ENCODE measurements around the gene RSPRY1. TPM values are rescaled to one million over a fixed set of nuclear protein-coding genes. Genes with fewer than 3 reads are reported as not detected.

The RSPRY1 gene
- total RNA-seq: 43.8 to 50.7 TPM (median 44.0 TPM) in 3 replicates

GRCh38 chr16:57185945-57186871 is at the start of gene RSPRY1, which contains the start of gene PSME3IP1:
TSS of gene RSPRY1 (plus strand) at chr16:57186329. CDS start at chr16:57204659, 18,330 bp downstream.
TSS of gene PSME3IP1 (minus strand) at chr16:57186039. CDS start at chr16:57173854, 12,185 bp downstream.
- Mint-ChIP-seq H3K27me3 (ENCODE audit: low read depth) (no peaks in the 10 kb centered on the region), H3K4me3 (peak within 1 kb of the TSS; percentile 95), H3K9me3 (peaks cover 4% of the 10 kb centered on the region), H3K36me3 (peaks cover 3% of the 10 kb centered on the region), H3K27ac (peak within 1 kb of the TSS; percentile 97), H3K4me1 (peaks cover 37% of the 10 kb centered on the region)
- peak; percentile 95 to 99 for DNase-seq (ENCODE audit: low spot score in 2 of 2, unreplicated experiment in 2 of 2)
- TF ChIP-seq, protein P1, sequence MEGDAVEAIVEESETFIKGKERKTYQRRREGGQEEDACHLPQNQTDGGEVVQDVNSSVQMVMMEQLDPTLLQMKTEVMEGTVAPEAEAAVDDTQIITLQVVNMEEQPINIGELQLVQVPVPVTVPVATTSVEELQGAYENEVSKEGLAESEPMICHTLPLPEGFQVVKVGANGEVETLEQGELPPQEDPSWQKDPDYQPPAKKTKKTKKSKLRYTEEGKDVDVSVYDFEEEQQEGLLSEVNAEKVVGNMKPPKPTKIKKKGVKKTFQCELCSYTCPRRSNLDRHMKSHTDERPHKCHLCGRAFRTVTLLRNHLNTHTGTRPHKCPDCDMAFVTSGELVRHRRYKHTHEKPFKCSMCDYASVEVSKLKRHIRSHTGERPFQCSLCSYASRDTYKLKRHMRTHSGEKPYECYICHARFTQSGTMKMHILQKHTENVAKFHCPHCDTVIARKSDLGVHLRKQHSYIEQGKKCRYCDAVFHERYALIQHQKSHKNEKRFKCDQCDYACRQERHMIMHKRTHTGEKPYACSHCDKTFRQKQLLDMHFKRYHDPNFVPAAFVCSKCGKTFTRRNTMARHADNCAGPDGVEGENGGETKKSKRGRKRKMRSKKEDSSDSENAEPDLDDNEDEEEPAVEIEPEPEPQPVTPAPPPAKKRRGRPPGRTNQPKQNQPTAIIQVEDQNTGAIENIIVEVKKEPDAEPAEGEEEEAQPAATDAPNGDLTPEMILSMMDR (IDR thresholded peaks at IDR 0.05; ENCODE audit: unreplicated experiment): no peak

DNA sequence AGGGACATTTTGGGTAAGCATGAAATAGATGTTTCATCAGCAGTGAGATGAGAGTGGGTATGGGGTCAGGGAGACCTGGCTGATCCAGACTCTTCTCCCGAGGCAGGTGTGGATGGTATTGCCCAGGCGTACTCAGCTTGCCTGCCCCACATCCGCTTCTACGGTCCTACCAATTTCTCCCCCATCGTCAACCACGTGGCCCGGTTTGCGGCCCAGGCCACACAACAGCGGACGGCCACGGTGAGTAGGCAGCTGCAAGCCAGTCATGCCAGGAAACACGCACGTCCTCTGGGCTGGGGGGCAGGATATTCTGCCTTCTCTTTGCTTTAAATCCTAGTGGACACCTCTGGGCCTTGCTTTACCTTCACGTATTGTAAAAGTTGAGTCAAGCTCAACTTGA is 49.1 kb upstream of the RSPRY1 start:
- H3K4me1 Mint-ChIP-seq: peaks cover 7% of the 10 kb centered on the region
- H3K36me3 Mint-ChIP-seq: no peaks in the 10 kb centered on the region
- no peaks in the 10 kb centered on the region for H3K9me3 Mint-ChIP-seq
- no peak overlapping the region for H3K4me3 Mint-ChIP-seq
- H3K27ac Mint-ChIP-seq: no peak overlapping the region
- DNase-seq (ENCODE audit: low spot score in 2 of 2, unreplicated experiment in 2 of 2): no peak
- H3K27me3 Mint-ChIP-seq (ENCODE audit: low read depth): no peaks in the 10 kb centered on the region
- TF ChIP-seq, protein P1 (IDR thresholded peaks at IDR 0.05; ENCODE audit: unreplicated experiment): no peak

DNA sequence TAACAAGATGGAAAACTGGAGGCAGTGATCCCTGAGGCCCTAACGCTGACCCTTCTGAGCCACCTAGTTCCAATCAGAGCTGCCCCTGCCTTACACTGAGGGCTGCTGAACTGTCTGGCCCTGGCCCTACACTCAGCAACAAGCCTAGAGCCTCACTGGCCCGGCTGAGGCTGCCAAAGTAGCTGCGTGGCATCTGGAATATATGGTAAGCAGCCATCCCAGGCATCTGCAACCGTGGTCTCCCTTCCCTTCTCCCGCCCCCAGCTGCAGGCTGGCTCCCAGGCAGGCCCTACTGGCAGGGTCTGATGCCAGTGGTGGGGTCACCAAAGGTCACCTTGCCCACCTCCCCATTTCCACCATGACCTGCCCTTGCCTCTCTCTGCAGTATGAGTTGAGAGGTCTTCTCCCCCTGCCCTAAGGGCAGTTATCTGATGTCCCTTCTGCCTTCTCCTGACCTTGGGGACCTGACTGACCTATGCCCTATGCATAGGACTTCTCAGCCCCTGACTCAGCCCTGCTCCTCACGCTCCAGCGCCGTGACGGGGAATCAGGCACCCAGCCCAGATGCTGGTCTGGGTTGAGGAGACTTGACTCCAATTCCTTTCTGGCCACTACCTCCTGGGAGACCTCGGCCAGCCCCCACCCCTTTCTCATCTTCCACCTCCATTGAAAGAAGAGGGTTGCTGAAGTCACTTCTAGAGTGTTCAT is 48.4 kb upstream of the RSPRY1 start:
- no peak for DNase-seq (ENCODE audit: low spot score in 2 of 2, unreplicated experiment in 2 of 2)
- TF ChIP-seq, protein P1 (IDR thresholded peaks at IDR 0.05; ENCODE audit: unreplicated experiment): no peak
- Mint-ChIP-seq H3K27me3 (ENCODE audit: low read depth) (no peaks in the 10 kb centered on the region), H3K4me3 (no peak overlapping the region), H3K4me1 (peaks cover 8% of the 10 kb centered on the region), H3K27ac (no peak overlapping the region), H3K9me3 (no peaks in the 10 kb centered on the region), H3K36me3 (no peaks in the 10 kb centered on the region)

- H3K27ac Mint-ChIP-seq: no peak overlapping the region
- TF ChIP-seq, protein P1 (IDR thresholded peaks at IDR 0.05; ENCODE audit: unreplicated experiment): no peak
- H3K9me3 Mint-ChIP-seq: no peaks in the 10 kb centered on the region
- no peaks in the 10 kb centered on the region for H3K27me3 Mint-ChIP-seq (ENCODE audit: low read depth)
- H3K36me3 Mint-ChIP-seq: no peaks in the 10 kb centered on the region
- DNase-seq (ENCODE audit: low spot score in 2 of 2, unreplicated experiment in 2 of 2): no peak
- peaks cover 8% of the 10 kb centered on the region for H3K4me1 Mint-ChIP-seq
- H3K4me3 Mint-ChIP-seq: no peak overlapping the region
Measured at GRCh38 chr16:57138281-57138935, 47.7 kb upstream of the RSPRY1 start.

DNA sequence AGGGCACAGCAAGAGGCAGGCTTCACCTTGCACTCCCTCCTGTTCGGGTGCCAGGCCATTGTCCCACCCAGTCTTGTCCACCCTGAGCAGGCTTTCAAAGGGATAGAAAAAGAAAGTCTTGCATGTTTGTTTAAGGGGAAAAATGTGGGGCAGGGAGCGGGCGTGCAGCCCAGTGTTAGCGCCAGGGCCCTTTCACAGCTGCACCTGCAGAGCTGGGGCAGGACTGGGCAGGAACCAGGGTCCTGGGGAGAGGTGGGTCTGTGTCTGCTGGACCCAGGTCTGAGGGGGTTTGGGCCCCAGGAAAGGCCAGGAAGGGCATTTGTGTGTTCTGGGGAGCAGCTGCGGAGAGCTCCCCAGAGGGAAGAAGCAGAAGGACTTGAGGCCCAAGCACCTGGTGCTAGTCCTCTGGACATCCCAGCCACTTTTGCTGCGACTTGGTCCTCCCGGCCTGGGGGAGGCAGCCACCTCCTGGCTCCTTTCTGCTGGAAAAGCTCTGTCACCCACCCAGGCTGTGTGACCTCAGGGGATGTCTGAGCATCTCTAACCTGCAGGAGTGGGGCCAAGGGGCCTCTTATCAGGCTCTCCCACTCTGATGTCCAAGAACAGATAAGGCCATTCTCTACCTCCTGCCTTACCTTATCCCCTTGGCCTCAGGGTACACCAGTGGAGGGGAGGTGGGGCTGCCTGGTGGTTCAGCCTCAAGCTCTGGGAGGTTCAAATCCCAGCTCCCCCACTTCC is 45.0 kb upstream of the RSPRY1 start:
- TF ChIP-seq, protein P1 (IDR thresholded peaks at IDR 0.05; ENCODE audit: unreplicated experiment): no peak
- Mint-ChIP-seq H3K9me3 (no peaks in the 10 kb centered on the region), H3K27ac (no peak overlapping the region), H3K4me1 (peaks cover 12% of the 10 kb centered on the region), H3K27me3 (ENCODE audit: low read depth) (no peaks in the 10 kb centered on the region), H3K36me3 (peaks cover 3% of the 10 kb centered on the region), H3K4me3 (no peak overlapping the region)
- DNase-seq (ENCODE audit: low spot score in 2 of 2, unreplicated experiment in 2 of 2): no peak
